HG03135 (cell line): Measurements from ENCODE around the gene MRPL34.

Experiments
- ATAC-seq: cut with Tn5 transposase; IDR thresholded peaks from one replicate; pipeline ENCODE4 v1.9.1; 2021; ENCODE audit warnings: mild to moderate bottlenecking, moderate library complexity; ENCODE audit not compliant: unreplicated experiment

Gene MRPL34

GRCh38 chr19:17340302-17340870 lies 34.7 kb downstream of the MRPL34 start:
- no peak for ATAC-seq

GRCh38 chr19:17340871-17341357 lies 35.2 kb downstream of the MRPL34 start:
- ATAC-seq: no peak

- no peak for ATAC-seq
Observed at GRCh38 chr19:17341386-17341785, 35.7 kb downstream of the MRPL34 start.

GRCh38 chr19:17341845-17342244 lies 36.2 kb downstream of the MRPL34 start:
- ATAC-seq: no peak

GRCh38 chr19:17346109-17346671 lies 40.5 kb downstream of the MRPL34 start:
- no peak for ATAC-seq

- ATAC-seq: no peak
Observed at GRCh38 chr19:17347361-17347760, 41.7 kb downstream of the MRPL34 start.

GRCh38 chr19:17347877-17348276 lies 42.2 kb downstream of the MRPL34 start:
- ATAC-seq: no peak

- ATAC-seq: no peak
Observed at GRCh38 chr19:17348700-17349099, 43.0 kb downstream of the MRPL34 start.

GRCh38 chr19:17351815-17352435 lies 46.3 kb downstream of the MRPL34 start:
- no peak for ATAC-seq

GRCh38 chr19:17352608-17353280 lies 47.1 kb downstream of the MRPL34 start:
- ATAC-seq: no peak

GRCh38 chr19:17353386-17353785 lies 47.7 kb downstream of the MRPL34 start:
- ATAC-seq: no peak
